LNCAP (cell line): ENCODE measurements around the gene WDR31.

Source experiments
- TF ChIP-seq, protein P1 (sequence below): fragments of 450-650 bp; IDR thresholded peaks from 2 replicates; pipeline ENCODE4 v1.5.1; 2017; ENCODE audit warnings: mild to moderate bottlenecking

WDR31 gene

GRCh38 chr9:113340011-113340699 is at the start of gene WDR31:
WDR31 (minus strand) TSS chr9:113340275; CDS start chr9:113332022, 8,253 bp downstream.
- TF ChIP-seq, protein P1, sequence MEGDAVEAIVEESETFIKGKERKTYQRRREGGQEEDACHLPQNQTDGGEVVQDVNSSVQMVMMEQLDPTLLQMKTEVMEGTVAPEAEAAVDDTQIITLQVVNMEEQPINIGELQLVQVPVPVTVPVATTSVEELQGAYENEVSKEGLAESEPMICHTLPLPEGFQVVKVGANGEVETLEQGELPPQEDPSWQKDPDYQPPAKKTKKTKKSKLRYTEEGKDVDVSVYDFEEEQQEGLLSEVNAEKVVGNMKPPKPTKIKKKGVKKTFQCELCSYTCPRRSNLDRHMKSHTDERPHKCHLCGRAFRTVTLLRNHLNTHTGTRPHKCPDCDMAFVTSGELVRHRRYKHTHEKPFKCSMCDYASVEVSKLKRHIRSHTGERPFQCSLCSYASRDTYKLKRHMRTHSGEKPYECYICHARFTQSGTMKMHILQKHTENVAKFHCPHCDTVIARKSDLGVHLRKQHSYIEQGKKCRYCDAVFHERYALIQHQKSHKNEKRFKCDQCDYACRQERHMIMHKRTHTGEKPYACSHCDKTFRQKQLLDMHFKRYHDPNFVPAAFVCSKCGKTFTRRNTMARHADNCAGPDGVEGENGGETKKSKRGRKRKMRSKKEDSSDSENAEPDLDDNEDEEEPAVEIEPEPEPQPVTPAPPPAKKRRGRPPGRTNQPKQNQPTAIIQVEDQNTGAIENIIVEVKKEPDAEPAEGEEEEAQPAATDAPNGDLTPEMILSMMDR: no peak; the same call in 1 of the 2 replicates

- TF ChIP-seq, protein P1: no peak
These were observed 49.4 kb upstream of the WDR31 start for GRCh38 chr9:113389451-113389850.

DNA sequence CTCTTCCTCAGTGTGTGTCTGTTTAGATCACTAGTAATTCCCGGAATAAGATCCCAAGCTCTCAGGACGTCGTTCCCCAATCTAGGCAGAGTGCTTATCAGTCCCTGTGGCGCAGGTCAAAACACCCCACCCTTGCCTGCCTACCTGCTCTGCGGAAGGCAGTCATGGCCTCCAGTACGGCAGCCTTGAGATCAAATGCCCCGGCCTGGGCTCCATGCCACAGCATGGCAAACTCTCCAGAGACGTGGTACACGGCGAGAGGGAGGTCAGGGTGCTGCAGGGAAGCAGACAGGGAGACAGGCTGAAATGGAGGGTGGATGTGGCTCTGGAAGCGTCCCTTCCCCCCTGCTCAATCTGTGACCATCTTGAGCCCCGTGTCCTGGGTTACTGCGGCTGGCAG is 48.8 kb upstream of the WDR31 start:
- TF ChIP-seq, protein P1: no peak

DNA sequence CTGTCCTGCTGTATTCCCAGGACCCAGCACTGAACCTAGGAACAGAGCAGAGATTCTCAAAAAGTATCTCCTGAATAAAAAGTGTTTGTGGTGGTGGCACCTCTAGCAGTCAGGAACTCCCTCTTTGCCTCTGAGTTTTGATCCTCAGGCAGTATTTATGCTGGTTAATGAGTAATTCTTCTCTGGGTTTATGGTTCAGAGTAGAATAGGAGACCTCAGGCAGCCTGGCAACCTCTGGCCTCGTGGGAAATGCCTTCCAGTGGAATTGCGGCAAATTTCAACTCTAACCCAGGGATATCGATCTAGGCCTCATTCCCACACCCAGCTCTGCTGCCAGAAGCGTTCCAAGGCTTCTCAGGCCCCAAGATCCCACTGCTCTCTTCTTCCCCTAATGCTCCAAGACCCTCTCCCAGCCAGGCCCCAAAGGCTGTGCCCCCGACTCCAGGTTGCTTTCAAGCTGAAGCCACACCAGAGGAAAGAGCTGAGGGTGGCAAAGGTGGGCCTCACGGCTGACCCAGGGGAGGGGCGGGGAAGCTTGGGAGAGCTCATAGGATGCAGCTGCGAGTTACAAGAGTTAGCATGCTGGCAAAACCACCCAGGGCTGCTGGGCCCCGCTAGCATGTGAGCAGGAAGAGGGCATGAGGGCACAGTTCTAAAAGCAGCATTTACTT is 47.6 kb upstream of the WDR31 start:
- TF ChIP-seq, protein P1: no peak

DNA sequence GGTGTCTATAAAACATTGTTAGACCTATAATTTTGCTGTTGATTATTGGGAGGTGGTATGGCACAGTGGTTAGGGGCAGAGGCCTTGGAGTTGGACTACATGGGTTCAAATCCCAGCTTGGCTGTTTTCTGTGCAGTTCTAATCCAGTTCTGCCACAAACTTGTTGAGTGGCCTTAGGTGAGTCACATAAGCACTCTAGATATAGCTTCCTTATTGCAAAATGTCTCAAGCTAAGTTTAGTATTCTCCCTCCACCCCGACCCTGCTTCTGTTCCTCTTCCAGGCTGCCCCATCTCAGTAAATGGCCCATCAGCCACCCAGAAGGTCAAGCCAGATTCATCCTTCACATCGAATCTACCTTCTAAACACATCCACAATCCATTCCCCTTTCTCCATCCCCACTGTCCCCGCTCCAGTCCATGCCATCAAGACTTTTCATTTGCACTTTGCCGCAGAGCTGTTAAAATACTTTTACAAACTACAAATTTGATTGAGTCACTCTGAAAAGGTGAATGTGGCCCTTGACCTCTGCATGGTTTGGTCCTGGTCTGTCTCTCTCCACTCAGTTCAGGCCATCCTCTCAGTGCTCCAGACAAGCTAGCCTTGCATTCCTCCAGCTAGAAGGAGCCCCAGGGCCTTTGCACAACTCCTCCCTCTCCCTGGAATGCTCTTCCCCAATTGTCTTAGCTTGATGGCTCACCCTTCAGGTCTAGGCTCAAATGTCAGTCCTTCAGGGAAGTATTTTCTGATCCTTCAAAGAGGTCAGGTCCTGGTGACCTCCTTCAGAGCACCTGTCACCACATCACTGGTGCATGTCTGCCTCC is 46.7 kb upstream of the WDR31 start:
- TF ChIP-seq, protein P1: no peak

DNA sequence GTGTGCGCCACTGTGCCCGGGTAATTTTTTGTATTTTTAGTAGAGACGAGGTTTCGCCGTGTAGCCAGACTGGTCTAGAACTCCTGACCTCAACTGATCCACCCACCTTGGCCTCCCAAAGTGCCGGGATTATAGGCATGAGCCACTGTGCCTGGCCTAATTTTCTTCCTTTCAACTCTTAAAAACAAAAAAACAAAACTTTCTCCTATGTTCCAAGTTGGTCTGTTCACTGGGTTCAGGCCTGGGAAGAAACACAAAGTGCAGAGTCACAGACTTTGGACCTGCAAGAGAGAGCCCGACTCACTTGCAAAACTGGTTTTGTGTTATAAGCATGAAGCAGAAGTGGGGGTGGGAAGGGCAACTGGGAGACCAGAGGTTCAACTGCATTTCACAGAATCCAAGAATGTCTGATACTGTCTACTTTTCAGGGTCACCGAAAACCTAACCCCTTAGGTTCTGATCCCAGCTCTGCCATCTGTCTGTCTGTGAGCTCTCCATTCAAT is 41.9 kb upstream of the WDR31 start:
- TF ChIP-seq, protein P1: no peak

- TF ChIP-seq, protein P1: no peak
These were observed 40.8 kb upstream of the WDR31 start for GRCh38 chr9:113380869-113381378.
